K562 (cell line): ENCODE measurements around the gene KDM4C. TPM values are rescaled to one million over a fixed set of nuclear protein-coding genes. Genes with fewer than 3 reads are reported as not detected.
A peak's percentile ranks its signal among the peaks of the same experiment; 100 is the strongest.

Experiments used
- ATAC-seq: fragments of 200-7000 bp; cut with Tn5 transposase; 3 replicates; pipeline ENCODE4 v1.9.1; 2020; ENCODE audit warnings: moderate library complexity
- BruUV-seq: library from RNA; stranded (reverse); fragments of 400-500 nt; replicated peaks from 2 replicates; lab custom pipeline; 2021; lab: Mats Ljungman, UMichigan
- CTCF ChIA-PET: fragments of 300-600 bp; formaldehyde crosslinking; extraction: SDS; loops from one replicate; lab custom pipeline; 2021; ENCODE audit warnings: low intra/inter-chr PET ratio; lab: Yijun Ruan, JAX
- POLR2A ChIA-PET: fragments of 300-600, 350-650 bp; sonication (Branson Sonifier 250); formaldehyde crosslinking; extraction: SDS; loops from one replicate; lab custom pipeline; 2021; ENCODE audit warnings: antibody characterized with exemption, inconsistent platforms; lab: Yijun Ruan, JAX
- DNase-seq, 4 experiments: peaks; one replicate each; pipeline versions ENCODE4 v3.0.0 to v3.0.0-alpha.2; 2011 to 2018; ENCODE audit warnings: low spot score in 3 of 4, mixed read lengths in 3 of 4; ENCODE audit errors: extremely low read depth in 1 of 4
- FAIRE-seq: peaks from 2 replicates; lab custom pipeline; 2011; peaks lifted over from hg19 to GRCh38; lab: Jason Lieb, UNC
- H2AFZ ChIP-seq: 2 replicates; pipeline ENCODE4 v1.6.0; 2011; ENCODE audit warnings: low read depth, low read length, control low read depth, inconsistent platforms
- H3K27ac ChIP-seq: fragments of 200-600 bp; 3 replicates; pipeline ENCODE4 v1.8.0; 2011; ENCODE audit warnings: low read depth, mild to moderate bottlenecking, control low read depth, inconsistent platforms, low read length, moderate library complexity, mixed read lengths; ENCODE audit errors: extremely low read depth
- H3K27me3 ChIP-seq, 2 experiments: fragments of 300-600 bp in 1 of 2; 2 replicates in 1 of 2; 3 replicates in 1 of 2; pipeline versions ENCODE4 v1.6.0 to v1.8.0; 2011; ENCODE audit warnings: inconsistent platforms in 2 of 2, low read length in 2 of 2, mild to moderate bottlenecking in 1 of 2, mixed read lengths in 1 of 2, moderate library complexity in 1 of 2; ENCODE audit not compliant: control insufficient read depth in 2 of 2, insufficient read depth in 2 of 2
- H3K36me3 ChIP-seq: fragments of 300-600 bp; 3 replicates; pipeline ENCODE4 v1.8.0; 2011; ENCODE audit warnings: mild to moderate bottlenecking, low read length, inconsistent platforms; ENCODE audit not compliant: control insufficient read depth, insufficient read depth
- H3K4me1 ChIP-seq, 2 experiments: fragments of 200-600 bp in 1 of 2; replicated peaks in 1 of 2; 2 replicates in 1 of 2; 3 replicates in 1 of 2; pipeline versions ENCODE4 v1.5.1 to v1.8.0; 2011; ENCODE audit warnings: inconsistent platforms in 2 of 2, low read length in 2 of 2, mild to moderate bottlenecking in 1 of 2, mixed read lengths in 1 of 2, moderate library complexity in 1 of 2; ENCODE audit not compliant: control insufficient read depth in 2 of 2, insufficient read depth in 2 of 2
- H3K4me2 ChIP-seq: 2 replicates; pipeline ENCODE4 v1.6.1; 2011; ENCODE audit warnings: low read length, control low read depth, inconsistent platforms, mixed read lengths; ENCODE audit not compliant: insufficient read depth
- H3K4me3 ChIP-seq: fragments of 200-600 bp; sonication (generic), shearing (Covaris generic); 2 replicates; pipeline ENCODE4 v1.5.1; 2016; ENCODE audit warnings: control low read depth, inconsistent platforms
- H3K79me2 ChIP-seq: fragments of 200-600 bp; 3 replicates; pipeline ENCODE4 v1.8.0; 2011; ENCODE audit warnings: low read length, inconsistent platforms; ENCODE audit not compliant: control insufficient read depth, insufficient read depth
- H3K9ac ChIP-seq, 2 experiments: 2 replicates each; pipeline versions ENCODE4 v1.6.0 to v1.6.1; 2011; ENCODE audit warnings: low read depth in 2 of 2, low read length in 2 of 2, control low read depth in 1 of 2, inconsistent platforms in 1 of 2, mild to moderate bottlenecking in 1 of 2, mixed read lengths in 1 of 2; ENCODE audit not compliant: insufficient read depth in 1 of 2
- H3K9me1 ChIP-seq: one replicate; pipeline ENCODE4 v1.6.0; 2011; ENCODE audit warnings: inconsistent platforms, mild to moderate bottlenecking, low read length, moderate library complexity; ENCODE audit not compliant: control insufficient read depth, insufficient read depth
- H3K9me3 ChIP-seq: replicated peaks from 2 replicates; pipeline ENCODE4 v1.5.1; 2011; ENCODE audit warnings: low read depth, low read length, inconsistent platforms; ENCODE audit not compliant: control insufficient read depth, insufficient read depth
- H4K20me1 ChIP-seq: replicated peaks from 2 replicates; pipeline ENCODE4 v1.6.1; 2011; ENCODE audit warnings: low read length, inconsistent platforms, mixed read lengths; ENCODE audit not compliant: control insufficient read depth, insufficient read depth
- EP300 ChIP-seq: IDR thresholded peaks from 2 replicates; pipeline ENCODE4 v1.6.1; 2012; ENCODE audit warnings: low read length, improper control_type of control experiment
- KAT2B ChIP-seq: IDR thresholded peaks from one replicate; pipeline ENCODE4 v1.6.1; 2012; ENCODE audit warnings: low read depth, mild to moderate bottlenecking, control low read depth, inconsistent platforms, low read length, moderate library complexity
- MXI1 ChIP-seq: IDR thresholded peaks from 2 replicates; pipeline ENCODE4 v1.6.1; 2011; ENCODE audit warnings: low read depth, mild to moderate bottlenecking, improper control_type of control experiment, low read length
- MYNN ChIP-seq, 2 experiments: sonication (generic); formaldehyde crosslinking in 1 of 2; IDR thresholded peaks; 2 replicates each; pipeline versions ENCODE4 v1.5.0 to v1.6.1; 2016 to 2020; ENCODE audit warnings: antibody characterized with exemption in 1 of 2, missing genetic modification reagents in 1 of 2
- PYGO2 ChIP-seq: fragments of 450-650 bp; IDR thresholded peaks from 2 replicates; pipeline ENCODE4 v1.6.1; 2016; ENCODE audit warnings: mild to moderate bottlenecking, missing genetic modification characterization, moderate library complexity, missing compliant biosample characterization
- ZNF184 ChIP-seq: sonication (generic); formaldehyde crosslinking; IDR thresholded peaks from 2 replicates; pipeline ENCODE4 v1.5.0; 2020; ENCODE audit warnings: missing genetic modification reagents
- WGBS: fragments of 100-300 bp; shearing (Covaris generic); methylation state at CpG from one replicate; pipeline ENCODE4 v1.1.6; 2016; ENCODE audit warnings: low coverage, mixed read lengths; ENCODE audit not compliant: insufficient coverage; ENCODE audit errors: missing lambda C conversion rate; 5-methylcytosine and 5-hydroxymethylcytosine counted together
- in situ Hi-C: fragments of 300-500 bp; cut with MboI; formaldehyde crosslinking; loops from 4 replicates; pipeline ENCODE4 v1.15.0; 2018; ENCODE audit warnings: inconsistent platforms, mixed read lengths
- intact Hi-C: fragments of 100-400 bp; cut with micrococcal nuclease; formaldehyde crosslinking; loops from 2 replicates; pipeline ENCODE4 v1.14.2; 2022
- polyA plus RNA-seq, 8 experiments: library from polyadenylated mRNA; depleted of rRNA in 4 of 8; stranded (reverse) in 5 of 8; unstranded in 3 of 8; fragments of >200 nt; fragmentation: Nextera tagmentation in 2 of 8; fragmentation: Illumina TruSeq in 1 of 8; extraction: Ambion mirVana in 2 of 8; extraction: Trizol in 1 of 8; gene quantifications; 2 replicates each; pipeline versions ENCODE4 v1.2.1 to v1.2.3, GENCODE V29; 2011 to 2014; ENCODE audit warnings: inconsistent platforms in 1 of 8, missing spikeins in 1 of 8
- total RNA-seq, 7 experiments: library from RNA; depleted of rRNA in 6 of 7; stranded (reverse); fragments of >200 nt in 6 of 7; fragmentation: Illumina TruSeq in 2 of 7; extraction: Trizol in 2 of 7; gene quantifications; 2 replicates each; pipeline versions ENCODE4 v1.2.1 to v1.2.3, GENCODE V29; 2011 to 2021; ENCODE audit warnings: low replicate concordance in 1 of 7
- TF ChIP-seq, protein P1 (sequence below): sonication (generic); IDR thresholded peaks from 2 replicates; pipeline ENCODE4 v1.6.1; 2016

The KDM4C gene
- total and polyA plus RNA-seq, 9 of the 15 experiments (the other 6 are each of a cell fraction or from before 2014, with no cell fraction given), result 5.4 to 17.0 (median 12.6) TPM

- Histone ChIP-seq H3K27me3 (no peaks in the 10 kb centered on the region), H3K36me3 (no peaks in the 10 kb centered on the region), H3K4me3 (no peak overlapping the region), H3K9me3 (no peaks in the 10 kb centered on the region), H3K79me2 (peaks cover 55% of the 10 kb centered on the region), H2AFZ (no peak overlapping the region)
- DNase-seq, result no peak
- CTCF ChIA-PET, result interaction anchor here (0.6 kb wide), 1 partner anchor 1278 kb away, joined by 3 read pairs; no protein-coding TSS in a partner anchor
- 65% methylated on average over 6 of the region's 6 CpGs for WGBS
- TF ChIP-seq EP300 (no peak), ZNF184 (CRISPR knock-in tag) (no peak), PYGO2 (tag) (no peak), MYNN (IDR thresholded peaks at IDR 0.05) (peak; percentile 95), MYNN (CRISPR knock-in tag; IDR thresholded peaks at IDR 0.05) (no peak), MXI1 (no peak), KAT2B (no peak)
- TF ChIP-seq, protein P1, sequence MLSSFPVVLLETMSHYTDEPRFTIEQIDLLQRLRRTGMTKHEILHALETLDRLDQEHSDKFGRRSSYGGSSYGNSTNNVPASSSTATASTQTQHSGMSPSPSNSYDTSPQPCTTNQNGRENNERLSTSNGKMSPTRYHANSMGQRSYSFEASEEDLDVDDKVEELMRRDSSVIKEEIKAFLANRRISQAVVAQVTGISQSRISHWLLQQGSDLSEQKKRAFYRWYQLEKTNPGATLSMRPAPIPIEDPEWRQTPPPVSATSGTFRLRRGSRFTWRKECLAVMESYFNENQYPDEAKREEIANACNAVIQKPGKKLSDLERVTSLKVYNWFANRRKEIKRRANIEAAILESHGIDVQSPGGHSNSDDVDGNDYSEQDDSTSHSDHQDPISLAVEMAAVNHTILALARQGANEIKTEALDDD, result peak; percentile 45
- TF ChIP-seq, all 486 proteins: peak for 2
- no TSS peak for BruUV-seq
- FAIRE-seq (no peak), ATAC-seq (no peak; the same call in 1 of the 3 replicates)
- in situ Hi-C loops, result no loop called here
- H3K27ac ChIP-seq, result no peak overlapping the region
- peaks cover 2% of the 10 kb centered on the region for H3K9me1 ChIP-seq
- H3K4me1 ChIP-seq, result peaks cover 5 to 18% of the 10 kb centered on the region in 2 experiments; a peak in 4 of 5 replicates
- peaks cover 12% of the 10 kb centered on the region for H4K20me1 ChIP-seq
- intact Hi-C loops, result no loop called here
- POLR2A ChIA-PET, result interaction anchor here (0.6 to 0.7 kb wide), 2 partner anchors 9 to 341 kb away, joined by 3 read pairs; no protein-coding TSS in a partner anchor
- H3K4me2 ChIP-seq, result no peak overlapping the region
- H3K9ac ChIP-seq, result no peak overlapping the region
Measured at GRCh38 chr9:6777213-6777902, 19.6 kb downstream of the KDM4C start.
